WTC11 (cell line): ENCODE results near the gene PRAME.

ENCODE experiments used
- ATF1 ChIP-seq: sonication (generic); formaldehyde crosslinking; IDR thresholded peaks from 2 replicates; pipeline ENCODE4 v1.8.1; 2023; ENCODE audit warnings: mild to moderate bottlenecking, moderate library complexity, missing genetic modification reagents
- CTCF ChIP-seq: fragments of 200-600 bp; IDR thresholded peaks from 2 replicates; pipeline ENCODE4 v1.8.0; 2022; ENCODE audit warnings: antibody characterized with exemption
- NFYB ChIP-seq: sonication (generic); formaldehyde crosslinking; conservative IDR thresholded peaks from 2 replicates; pipeline ENCODE4 v1.8.0; 2022; ENCODE audit warnings: low read depth, missing genetic modification reagents
- TP53 ChIP-seq: sonication (generic); formaldehyde crosslinking; IDR thresholded peaks from 2 replicates; pipeline ENCODE4 v1.8.1; 2023; ENCODE audit warnings: mild to moderate bottlenecking, missing genetic modification reagents
- TF ChIP-seq, protein P1 (sequence below): sonication (generic); formaldehyde crosslinking; IDR thresholded peaks from 2 replicates; pipeline ENCODE4 v1.8.1; 2023; ENCODE audit warnings: mild to moderate bottlenecking, missing genetic modification reagents, moderate library complexity

DNA sequence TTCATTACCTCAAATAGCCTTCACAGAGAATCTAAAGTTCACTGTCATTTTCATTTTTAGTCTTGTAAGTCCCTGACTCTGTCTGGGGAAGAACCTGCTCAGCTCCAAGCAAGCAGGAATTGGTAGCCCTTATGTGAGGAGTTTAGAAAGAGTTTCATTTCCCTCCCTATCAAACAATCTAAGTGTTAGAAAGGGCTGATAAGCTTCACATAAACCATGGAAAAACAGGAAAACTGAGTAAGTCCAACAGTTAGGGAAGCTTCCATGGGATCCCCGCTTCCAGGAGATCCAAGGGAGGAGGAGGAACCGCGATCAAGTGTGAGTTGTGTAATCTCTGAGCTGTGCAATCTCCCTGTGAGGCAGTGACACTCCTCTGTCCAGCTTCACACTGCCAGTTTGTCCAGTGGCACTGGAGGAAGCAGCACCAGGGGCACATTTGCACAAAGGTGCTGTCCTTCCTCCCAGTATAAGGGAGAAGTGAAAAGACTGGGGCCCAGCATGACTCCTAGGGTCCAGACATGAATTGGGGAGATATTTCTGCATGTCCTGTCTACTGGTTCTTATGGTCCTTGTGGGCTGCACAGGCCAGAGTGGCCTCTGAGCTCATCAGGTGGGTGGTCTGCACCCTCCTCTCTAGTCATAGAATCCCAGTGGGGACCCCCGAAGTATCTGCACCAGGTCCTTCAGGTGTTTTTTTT is 4.3 kb downstream of the PRAME start:
- TF ChIP-seq CTCF: no peak
- no peak for TF ChIP-seq TP53
- TF ChIP-seq NFYB: no peak
- TF ChIP-seq ATF1 (CRISPR knock-in tag): no peak
- TF ChIP-seq, protein P1, sequence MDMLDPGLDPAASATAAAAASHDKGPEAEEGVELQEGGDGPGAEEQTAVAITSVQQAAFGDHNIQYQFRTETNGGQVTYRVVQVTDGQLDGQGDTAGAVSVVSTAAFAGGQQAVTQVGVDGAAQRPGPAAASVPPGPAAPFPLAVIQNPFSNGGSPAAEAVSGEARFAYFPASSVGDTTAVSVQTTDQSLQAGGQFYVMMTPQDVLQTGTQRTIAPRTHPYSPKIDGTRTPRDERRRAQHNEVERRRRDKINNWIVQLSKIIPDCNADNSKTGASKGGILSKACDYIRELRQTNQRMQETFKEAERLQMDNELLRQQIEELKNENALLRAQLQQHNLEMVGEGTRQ: no peak
